B cell (primary cell): Measurements from ENCODE around the gene OSGEPL1.

Experiments
- CTCF ChIP-seq: fragments of 200-600 bp; IDR thresholded peaks from one replicate; pipeline ENCODE4 v1.8.0; 2022; ENCODE audit warnings: antibody characterized with exemption, mild to moderate bottlenecking
- EZH2 ChIP-seq: IDR thresholded peaks from 2 replicates; pipeline ENCODE4 v1.6.1; 2012; ENCODE audit warnings: borderline replicate concordance, low read depth, mild to moderate bottlenecking, moderate library complexity, low read length; ENCODE audit not compliant: insufficient read depth, poor library complexity, severe bottlenecking

GRCh38 chr2:189719571-189719970 is 43.0 kb downstream of the OSGEPL1 start:
- no peak for TF ChIP-seq CTCF
- no peak for TF ChIP-seq EZH2
